SU-DHL-6 (cell line): ENCODE measurements around the gene EPB41L3.

ENCODE experiments used
- H2AFZ ChIP-seq: fragments of 200-600 bp; sonication (generic); 2 replicates; pipeline ENCODE4 v1.6.1; 2014; ENCODE audit warnings: low read depth, mild to moderate bottlenecking, moderate library complexity, mixed read lengths, antibody characterized with exemption, low read length; ENCODE audit not compliant: severe bottlenecking
- H3F3A ChIP-seq: fragments of 200-600 bp; shearing (Covaris generic); 2 replicates; pipeline ENCODE4 v1.6.0; 2016; ENCODE audit warnings: antibody characterized with exemption, mild to moderate bottlenecking; ENCODE audit not compliant: insufficient read depth
- H3K27ac ChIP-seq: fragments of 200-600 bp; sonication (generic); 2 replicates; pipeline ENCODE4 v1.5.1; 2016; ENCODE audit warnings: low read depth, mild to moderate bottlenecking, low read length, moderate library complexity, mixed read lengths
- H3K27me3 ChIP-seq: fragments of 200-600 bp; sonication (generic), shearing (Covaris generic); 2 replicates; pipeline ENCODE4 v1.6.0; 2014; ENCODE audit warnings: mild to moderate bottlenecking, low read length
- H3K36me3 ChIP-seq: fragments of 200-600 bp; sonication (generic); 2 replicates; pipeline ENCODE4 v1.6.1; 2014; ENCODE audit warnings: mild to moderate bottlenecking, low read length, mixed read lengths
- H3K4me2 ChIP-seq: fragments of 300-600, 200-600 bp; shearing (Covaris generic), sonication (generic); 2 replicates; pipeline ENCODE4 v1.6.0; 2014; ENCODE audit warnings: low read length, low read depth, mild to moderate bottlenecking; ENCODE audit not compliant: poor library complexity, severe bottlenecking
- H3K4me3 ChIP-seq: fragments of 200-600 bp; sonication (generic); 2 replicates; pipeline ENCODE4 v1.5.1; 2014; ENCODE audit warnings: antibody characterized with exemption, low read length, mild to moderate bottlenecking, mixed read lengths; ENCODE audit not compliant: insufficient read depth, poor library complexity, severe bottlenecking
- H3K79me2 ChIP-seq: fragments of 200-600 bp; sonication (generic); 2 replicates; pipeline ENCODE4 v1.6.1; 2014; ENCODE audit warnings: mild to moderate bottlenecking, low read length, moderate library complexity; ENCODE audit not compliant: insufficient read depth
- H3K9ac ChIP-seq: fragments of 200-600 bp; sonication (generic); 2 replicates; pipeline ENCODE4 v1.7.0; 2014; ENCODE audit warnings: mild to moderate bottlenecking, low read length
- H3K9me2 ChIP-seq: fragments of 200-600 bp; sonication (generic); replicated peaks from 2 replicates; pipeline ENCODE4 v1.6.1; 2014; ENCODE audit warnings: low read length; ENCODE audit not compliant: insufficient read depth
- H3K9me3 ChIP-seq: fragments of 200-600 bp; sonication (generic); 2 replicates; pipeline ENCODE4 v1.6.1; 2014; ENCODE audit warnings: low read length, mixed read lengths; ENCODE audit not compliant: insufficient read depth
- H4K20me1 ChIP-seq: fragments of 200-600 bp; sonication (generic); 2 replicates; pipeline ENCODE4 v1.6.1; 2014; ENCODE audit warnings: low read depth, mild to moderate bottlenecking, antibody characterized with exemption, low read length, moderate library complexity, mixed read lengths
- EZH2phosphoT487 ChIP-seq: fragments of 200-600 bp; sonication (generic), shearing (Covaris generic); conservative IDR thresholded peaks from 2 replicates; pipeline ENCODE4 v1.6.1; 2018; ENCODE audit warnings: mild to moderate bottlenecking, antibody characterized with exemption, low read length, moderate library complexity, mixed read lengths
- TF ChIP-seq, protein P1 (sequence below): fragments of 200-600 bp; sonication (generic); IDR thresholded peaks from one replicate; pipeline ENCODE4 v1.5.1; 2017; ENCODE audit warnings: antibody characterized with exemption, mild to moderate bottlenecking, low read length, moderate library complexity; ENCODE audit not compliant: insufficient read depth, poor library complexity, severe bottlenecking

EPB41L3 gene

GRCh38 chr18:5519448-5520298 is 24.1 kb downstream of the EPB41L3 start:
- H3K4me2 ChIP-seq: no peak overlapping the region
- H4K20me1 ChIP-seq: no peaks in the 10 kb centered on the region
- no peaks in the 10 kb centered on the region for H3K9me2 ChIP-seq
- no peaks in the 10 kb centered on the region for H3K79me2 ChIP-seq
- no peaks in the 10 kb centered on the region for H3K27me3 ChIP-seq
- no peak overlapping the region for H2AFZ ChIP-seq
- no peaks in the 10 kb centered on the region for H3K36me3 ChIP-seq
- H3K9ac ChIP-seq: no peak overlapping the region
- no peak overlapping the region for H3K27ac ChIP-seq
- no peak overlapping the region for H3K4me3 ChIP-seq
- no peaks in the 10 kb centered on the region for H3K9me3 ChIP-seq
- TF ChIP-seq EZH2phosphoT487: no peak
- TF ChIP-seq, protein P1, sequence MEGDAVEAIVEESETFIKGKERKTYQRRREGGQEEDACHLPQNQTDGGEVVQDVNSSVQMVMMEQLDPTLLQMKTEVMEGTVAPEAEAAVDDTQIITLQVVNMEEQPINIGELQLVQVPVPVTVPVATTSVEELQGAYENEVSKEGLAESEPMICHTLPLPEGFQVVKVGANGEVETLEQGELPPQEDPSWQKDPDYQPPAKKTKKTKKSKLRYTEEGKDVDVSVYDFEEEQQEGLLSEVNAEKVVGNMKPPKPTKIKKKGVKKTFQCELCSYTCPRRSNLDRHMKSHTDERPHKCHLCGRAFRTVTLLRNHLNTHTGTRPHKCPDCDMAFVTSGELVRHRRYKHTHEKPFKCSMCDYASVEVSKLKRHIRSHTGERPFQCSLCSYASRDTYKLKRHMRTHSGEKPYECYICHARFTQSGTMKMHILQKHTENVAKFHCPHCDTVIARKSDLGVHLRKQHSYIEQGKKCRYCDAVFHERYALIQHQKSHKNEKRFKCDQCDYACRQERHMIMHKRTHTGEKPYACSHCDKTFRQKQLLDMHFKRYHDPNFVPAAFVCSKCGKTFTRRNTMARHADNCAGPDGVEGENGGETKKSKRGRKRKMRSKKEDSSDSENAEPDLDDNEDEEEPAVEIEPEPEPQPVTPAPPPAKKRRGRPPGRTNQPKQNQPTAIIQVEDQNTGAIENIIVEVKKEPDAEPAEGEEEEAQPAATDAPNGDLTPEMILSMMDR: no peak
- H3F3A ChIP-seq: no peaks in the 10 kb centered on the region

DNA sequence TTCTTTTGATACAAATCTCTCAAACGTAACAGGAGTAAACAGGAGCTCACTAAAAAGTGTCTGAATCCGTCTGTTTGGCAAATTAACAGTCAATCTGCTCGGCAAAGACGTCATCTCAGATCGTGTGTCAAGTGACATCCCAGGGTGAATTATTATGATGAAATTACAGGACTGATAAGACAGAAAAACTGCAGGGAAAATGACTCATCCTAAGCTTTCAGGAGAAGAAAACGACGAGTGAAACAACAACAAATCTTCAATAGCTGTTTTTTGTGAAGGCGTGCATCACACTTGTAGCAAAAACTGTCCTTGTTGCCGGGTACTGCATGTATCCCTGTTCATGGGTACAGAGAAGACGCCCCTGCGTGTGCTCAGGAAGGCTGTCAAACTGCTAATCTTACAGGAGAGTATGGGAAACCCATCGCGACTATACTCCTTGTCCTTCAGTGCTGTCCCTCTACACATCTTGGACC is 24.9 kb downstream of the EPB41L3 start:
- H3K9ac ChIP-seq: no peak overlapping the region
- no peak for TF ChIP-seq EZH2phosphoT487
- TF ChIP-seq, protein P1: no peak
- no peaks in the 10 kb centered on the region for H3K79me2 ChIP-seq
- no peak overlapping the region for H3K4me2 ChIP-seq
- no peaks in the 10 kb centered on the region for H3K9me3 ChIP-seq
- H3K27me3 ChIP-seq: no peaks in the 10 kb centered on the region
- H3K36me3 ChIP-seq: no peaks in the 10 kb centered on the region
- H2AFZ ChIP-seq: no peak overlapping the region
- H3K4me3 ChIP-seq: no peak overlapping the region
- no peak overlapping the region for H3K27ac ChIP-seq
- H3K9me2 ChIP-seq: no peaks in the 10 kb centered on the region
- no peaks in the 10 kb centered on the region for H4K20me1 ChIP-seq
- no peaks in the 10 kb centered on the region for H3F3A ChIP-seq

DNA sequence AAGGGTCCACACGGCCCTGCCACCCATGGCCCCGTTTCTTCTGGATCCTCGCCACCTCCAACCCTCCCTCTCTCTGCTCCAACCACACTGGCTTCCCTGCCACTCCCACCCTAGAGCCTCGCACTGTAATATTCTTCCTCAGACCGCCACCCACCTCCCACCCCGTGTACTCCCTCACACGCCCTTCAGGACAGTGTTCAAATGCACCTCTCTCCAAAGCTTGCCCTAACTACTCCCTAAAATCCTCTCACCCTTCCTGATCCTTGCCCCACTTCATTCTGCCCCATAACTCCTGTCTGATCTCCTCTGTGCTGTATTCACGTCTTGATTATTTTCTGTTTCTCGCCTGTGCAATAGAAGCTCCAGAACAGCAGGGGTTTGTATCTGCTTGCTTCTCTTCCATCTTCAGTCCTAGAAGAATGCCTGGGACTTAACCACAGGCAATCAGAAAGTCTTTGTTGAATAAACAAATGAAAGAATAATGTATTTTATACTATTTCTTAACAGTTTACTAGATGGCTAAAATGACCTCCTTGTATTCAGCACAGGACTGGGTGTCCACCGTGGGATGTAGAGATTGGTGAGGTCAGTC is 25.5 kb downstream of the EPB41L3 start:
- H3K4me2 ChIP-seq: no peak overlapping the region
- TF ChIP-seq, protein P1: no peak
- TF ChIP-seq EZH2phosphoT487: no peak
- no peaks in the 10 kb centered on the region for H3K36me3 ChIP-seq
- H3K9ac ChIP-seq: no peak overlapping the region
- H3K27me3 ChIP-seq: no peaks in the 10 kb centered on the region
- H3K27ac ChIP-seq: no peak overlapping the region
- no peaks in the 10 kb centered on the region for H3K9me2 ChIP-seq
- no peak overlapping the region for H2AFZ ChIP-seq
- no peak overlapping the region for H3K4me3 ChIP-seq
- H3F3A ChIP-seq: no peaks in the 10 kb centered on the region
- no peaks in the 10 kb centered on the region for H4K20me1 ChIP-seq
- H3K9me3 ChIP-seq: no peaks in the 10 kb centered on the region
- H3K79me2 ChIP-seq: no peaks in the 10 kb centered on the region
